Psoas muscle (tissue), 8 donors: Measurements from ENCODE around the gene FOXF1. TPM values are rescaled to one million over a fixed set of nuclear protein-coding genes. Genes with fewer than 3 reads are reported as not detected.

ENCODE experiments used
- ATAC-seq, 4 donors: fragments of 200-7000 bp; cut with Tn5 transposase; one replicate each; pipeline ENCODE4 v1.9.1; 2020; ENCODE audit warnings: moderate library complexity in 3 of 4, mild to moderate bottlenecking in 2 of 4
- DNase-seq, 2 donors: peaks; one replicate each; pipeline ENCODE4 v3.0.0-alpha.2; 2020
- H3K27ac ChIP-seq: fragments of 200-600 bp; one replicate; pipeline ENCODE4 v1.8.0; 2022
- H3K27me3 ChIP-seq, 3 donors: fragments of 200-600 bp in 1 of 3; one replicate each; pipeline versions ENCODE4 v1.6.1 to v1.8.0; 2013 to 2022; ENCODE audit warnings: low read length in 2 of 3, mild to moderate bottlenecking in 2 of 3, moderate library complexity in 1 of 3; ENCODE audit not compliant: insufficient read depth in 3 of 3
- H3K36me3 ChIP-seq, 2 donors: fragments of 200-600 bp in 1 of 2; one replicate each; pipeline versions ENCODE4 v1.6.1 to v1.8.0; 2013 to 2022; ENCODE audit warnings: low read depth in 1 of 2, mild to moderate bottlenecking in 1 of 2, moderate library complexity in 1 of 2; ENCODE audit not compliant: insufficient read depth in 1 of 2
- H3K4me1 ChIP-seq: fragments of 200-600 bp; one replicate; pipeline ENCODE4 v1.8.0; 2022
- H3K4me3 ChIP-seq: fragments of 200-600 bp; one replicate; pipeline ENCODE4 v1.8.0; 2022; ENCODE audit warnings: mild to moderate bottlenecking
- H3K9me3 ChIP-seq: fragments of 200-600 bp; one replicate; pipeline ENCODE4 v1.8.0; 2022
- WGBS, 3 donors: extraction: QIAGEN DNeasy Blood & Tissue Kit; methylation state at CpG; one replicate each; pipeline versions ENCODE4 v1.1.6 to v1.1.7; 2013; 5-methylcytosine and 5-hydroxymethylcytosine counted together
- intact Hi-C, 2 donors: fragments of 100-400 bp; cut with DNase I; formaldehyde crosslinking; loops; one replicate each; pipeline versions ENCODE4 v1.11.0 to v1.14.2; 2022
- polyA plus RNA-seq, 3 donors: library from polyadenylated mRNA; stranded (reverse); fragments of 200-250 nt; gene quantifications; one replicate each; pipeline ENCODE4 v1.2.3, GENCODE V29; 2013
- total RNA-seq, 4 donors: library from RNA; stranded (reverse); fragmentation: NEBNext Ultra II Directional in 2 of 4; extraction: Animal tissue kit (Norgen Biotek cat#: 25700) in 2 of 4; gene quantifications; one replicate each; pipeline versions ENCODE4 v1.2.1 to v1.2.4, GENCODE V29; 2021 to 2023
- TF ChIP-seq, protein P1 (sequence below): fragments of 200-600 bp; IDR thresholded peaks from one replicate; pipeline ENCODE4 v1.8.0; 2022; ENCODE audit warnings: antibody characterized with exemption
- donor health status: healthy with polysubstance abuse.
- donor health status: DM: no; HTN: no; CAD: no; lungs with moderate emphysema.
- donor health status: Bipolar disorder and iron deficiency.
- donor health status: healthy.
- donor health status: DM: yes; HTN: yes; CAD: no.
- donor health status: DM: no; HTN: no; CAD: no.
- donor health status: DM: no; HTN: no; CAD: no.
- donor health status: DM: yes; HTN: yes; CAD: no.

FOXF1 gene
- total and polyA plus RNA-seq, 7 donors: 0.01 to 0.12 (median 0.03) TPM; not detected in 2

DNA sequence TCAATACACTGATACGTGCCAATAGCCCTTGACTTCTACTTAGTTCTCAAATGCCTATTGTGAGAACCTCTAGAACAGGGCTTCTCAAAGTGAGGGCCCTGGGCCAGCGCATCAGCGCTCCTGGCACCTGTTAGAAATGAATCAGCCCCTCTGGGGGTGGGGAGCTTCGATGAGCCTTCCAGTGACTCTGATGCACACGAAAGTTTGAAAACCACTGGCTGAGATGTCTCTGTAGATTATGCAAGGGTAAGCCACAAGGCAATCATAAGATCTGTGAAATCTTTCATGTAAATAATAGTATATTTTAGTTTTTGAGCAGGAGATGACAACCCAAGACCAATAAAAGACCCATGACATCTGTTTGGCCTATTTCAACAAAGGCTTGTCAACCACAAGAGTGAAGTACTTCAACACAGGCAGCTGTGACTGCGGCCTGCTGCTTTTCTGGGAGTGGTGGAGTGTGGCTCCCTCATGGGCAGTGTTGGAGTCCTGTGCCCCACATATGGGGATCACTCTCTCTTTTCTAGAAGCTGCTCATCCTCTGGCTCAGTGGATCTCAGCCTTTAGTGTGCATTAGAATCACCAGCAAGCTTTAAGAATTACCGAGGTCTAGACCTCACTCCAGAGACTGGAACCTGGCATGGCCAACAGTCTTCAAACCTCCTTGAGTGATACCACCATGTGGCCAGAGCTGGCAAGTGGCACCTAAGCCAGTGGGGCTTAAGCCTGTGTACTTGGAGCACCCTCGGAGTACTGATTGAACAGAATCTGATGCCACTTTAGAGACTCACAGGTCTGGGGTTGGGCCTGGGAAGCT, 39.0 kb downstream of the FOXF1 start:
- TF ChIP-seq, protein P1, sequence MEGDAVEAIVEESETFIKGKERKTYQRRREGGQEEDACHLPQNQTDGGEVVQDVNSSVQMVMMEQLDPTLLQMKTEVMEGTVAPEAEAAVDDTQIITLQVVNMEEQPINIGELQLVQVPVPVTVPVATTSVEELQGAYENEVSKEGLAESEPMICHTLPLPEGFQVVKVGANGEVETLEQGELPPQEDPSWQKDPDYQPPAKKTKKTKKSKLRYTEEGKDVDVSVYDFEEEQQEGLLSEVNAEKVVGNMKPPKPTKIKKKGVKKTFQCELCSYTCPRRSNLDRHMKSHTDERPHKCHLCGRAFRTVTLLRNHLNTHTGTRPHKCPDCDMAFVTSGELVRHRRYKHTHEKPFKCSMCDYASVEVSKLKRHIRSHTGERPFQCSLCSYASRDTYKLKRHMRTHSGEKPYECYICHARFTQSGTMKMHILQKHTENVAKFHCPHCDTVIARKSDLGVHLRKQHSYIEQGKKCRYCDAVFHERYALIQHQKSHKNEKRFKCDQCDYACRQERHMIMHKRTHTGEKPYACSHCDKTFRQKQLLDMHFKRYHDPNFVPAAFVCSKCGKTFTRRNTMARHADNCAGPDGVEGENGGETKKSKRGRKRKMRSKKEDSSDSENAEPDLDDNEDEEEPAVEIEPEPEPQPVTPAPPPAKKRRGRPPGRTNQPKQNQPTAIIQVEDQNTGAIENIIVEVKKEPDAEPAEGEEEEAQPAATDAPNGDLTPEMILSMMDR: no peak
- ATAC-seq: peak in 3 of 4 donors; percentile 40 to 73 (median 55)
- Histone ChIP-seq H3K4me3 (no peak overlapping the region), H3K36me3 (peaks cover 0 to 85% of the 10 kb centered on the region in 2 donors), H3K4me1 (no peaks in the 10 kb centered on the region), H3K27me3 (no peaks in the 10 kb centered on the region), H3K27ac (no peak overlapping the region), H3K9me3 (no peaks in the 10 kb centered on the region)
- DNase-seq: no peak
- WGBS, 3 donors: 74 to 81% (median 77%) methylated on average over 8 of the region's 8 CpGs
- intact Hi-C loops: loop anchor here in 1 of 2 donors (5.0 kb wide), 1 partner anchor 1213 kb away; no protein-coding TSS in a partner anchor

DNA sequence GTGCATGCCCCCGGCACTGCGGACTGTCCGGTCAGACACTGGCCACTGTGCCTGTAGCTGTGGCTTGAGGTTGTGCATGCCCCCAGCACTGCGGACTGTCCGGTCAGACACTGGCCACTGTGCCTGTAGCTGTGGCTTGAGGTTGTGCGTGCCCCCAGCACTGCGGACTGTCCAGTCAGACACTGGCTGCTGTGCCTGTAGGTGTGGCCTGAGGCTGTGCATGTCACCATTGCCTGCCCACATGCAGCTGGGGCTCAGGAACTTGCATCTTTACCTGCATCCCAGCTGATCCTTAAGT, 39.5 kb downstream of the FOXF1 start:
- intact Hi-C loops: loop anchor here in 1 of 2 donors (5.0 kb wide), 1 partner anchor 1212 kb away; no protein-coding TSS in a partner anchor
- ATAC-seq: peak in 3 of 4 donors; percentile 19 to 27 (median 23)
- Histone ChIP-seq H3K27ac (no peak overlapping the region), H3K27me3 (no peaks in the 10 kb centered on the region), H3K4me1 (no peaks in the 10 kb centered on the region), H3K9me3 (no peaks in the 10 kb centered on the region), H3K36me3 (peaks cover 0 to 80% of the 10 kb centered on the region in 2 donors), H3K4me3 (no peak overlapping the region)
- WGBS, 3 donors: 77 to 98% (median 97%) methylated on average over 7 of the region's 7 CpGs
- TF ChIP-seq, protein P1: no peak
- DNase-seq: no peak

DNA sequence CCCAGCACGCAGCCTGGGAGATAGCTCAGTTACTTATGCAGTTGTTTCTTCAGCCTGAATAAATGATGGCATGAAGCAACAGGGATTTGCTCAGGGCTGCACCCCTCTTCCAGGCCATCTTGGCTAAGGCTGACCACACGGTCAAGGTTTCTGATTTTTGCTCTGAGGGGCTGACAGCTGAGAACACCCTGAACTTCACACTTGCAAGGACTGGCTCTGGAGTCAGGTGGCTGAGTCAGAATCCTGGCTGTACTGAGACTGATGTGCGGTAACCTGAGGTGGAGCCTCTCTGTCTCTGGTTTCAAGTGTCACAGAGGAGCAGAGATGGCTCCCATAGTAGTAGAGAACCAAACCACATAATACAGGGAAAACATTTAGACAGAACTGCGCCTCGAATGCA, 40.0 kb downstream of the FOXF1 start:
- Histone ChIP-seq H3K36me3 (peaks cover 0 to 75% of the 10 kb centered on the region in 2 donors), H3K27ac (no peak overlapping the region), H3K27me3 (no peaks in the 10 kb centered on the region), H3K4me3 (no peak overlapping the region), H3K4me1 (no peaks in the 10 kb centered on the region), H3K9me3 (no peaks in the 10 kb centered on the region)
- TF ChIP-seq, protein P1: no peak
- WGBS, 3 donors: 43 to 89% (median 76%) methylated on average over 5 of the region's 5 CpGs
- intact Hi-C loops: no loop called here
- DNase-seq (no peak), ATAC-seq (peak in 3 of 4 donors; percentile 58 to 75 (median 71))

DNA sequence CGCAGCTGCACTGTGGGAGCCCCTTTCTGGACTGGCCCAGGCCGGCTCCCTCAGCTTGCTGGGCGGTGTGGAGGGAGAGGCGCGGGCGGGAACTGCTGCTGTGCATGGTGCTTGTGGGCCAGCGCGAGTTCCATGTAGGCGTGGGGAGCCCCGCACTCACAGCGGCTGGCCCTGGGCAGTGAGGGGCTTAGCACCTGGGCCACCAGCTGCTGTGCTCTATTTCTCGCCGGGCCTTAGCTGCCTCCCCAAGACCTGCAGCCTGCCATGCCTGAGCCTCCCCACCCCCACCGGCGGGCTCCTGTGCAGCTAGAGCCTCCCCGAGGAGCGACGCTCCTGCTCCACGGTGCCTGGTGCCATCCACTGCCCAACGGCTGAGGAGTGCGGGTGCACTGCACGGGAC, 43.0 kb downstream of the FOXF1 start:
- H3K27me3 ChIP-seq: peaks cover 0 to 3% (median 0%) of the 10 kb centered on the region in 3 donors
- no peak overlapping the region for H3K27ac ChIP-seq
- H3K9me3 ChIP-seq: no peaks in the 10 kb centered on the region
- H3K4me1 ChIP-seq: peaks cover 10% of the 10 kb centered on the region
- ATAC-seq: no peak
- DNase-seq: no peak
- intact Hi-C loops: no loop called here
- no peak overlapping the region for H3K4me3 ChIP-seq
- peaks cover 0 to 45% of the 10 kb centered on the region in 2 donors for H3K36me3 ChIP-seq
- 95 to 97% (median 96%) methylated on average over 21 to 22 of the region's 22 CpGs for WGBS, 3 donors
- TF ChIP-seq, protein P1: no peak
